Esophagus squamous epithelium (tissue), 5 donors: ENCODE results near the gene SCRN1. TPM values are rescaled to one million over a fixed set of nuclear protein-coding genes. Genes with fewer than 3 reads are reported as not detected.

Experiments used
- DNase-seq: peaks from one replicate; lab custom pipeline; 2025; lab: John Stamatoyannopoulos, UW
- H3K27ac ChIP-seq, 4 donors: fragments of 200-600 bp; sonication (generic); one replicate each; pipeline ENCODE4 v1.5.1; 2016 to 2019; ENCODE audit warnings: mild to moderate bottlenecking in 1 of 4
- H3K27me3 ChIP-seq, 4 donors: fragments of 200-600 bp; sonication (generic); 1 replicate in 3 of 4; 2 replicates in 1 of 4; pipeline versions ENCODE4 v1.5.1 to v1.6.0; 2017 to 2021; ENCODE audit warnings: antibody characterized with exemption in 1 of 4
- H3K36me3 ChIP-seq, 3 donors: fragments of 200-600 bp; sonication (generic); one replicate each; pipeline ENCODE4 v1.5.1; 2016 to 2019
- H3K4me1 ChIP-seq, 3 donors: fragments of 200-600 bp; sonication (generic); one replicate each; pipeline ENCODE4 v1.5.1; 2017 to 2019
- H3K4me3 ChIP-seq, 4 donors: fragments of 200-600 bp; sonication (generic); 1 replicate in 3 of 4; 2 replicates in 1 of 4; pipeline ENCODE4 v1.5.1; 2016 to 2019; ENCODE audit warnings: mild to moderate bottlenecking in 2 of 4, moderate library complexity in 1 of 4
- H3K9me3 ChIP-seq, 3 donors: fragments of 200-600 bp; sonication (generic); one replicate each; pipeline ENCODE4 v1.5.1; 2016 to 2019
- POLR2A ChIP-seq, 4 donors: fragments of 450-650 bp; IDR thresholded peaks; one replicate each; pipeline ENCODE4 v1.6.1; 2017; ENCODE audit warnings: antibody characterized with exemption in 4 of 4, mild to moderate bottlenecking in 4 of 4, moderate library complexity in 3 of 4
- WGBS, 2 donors: methylation state at CpG; one replicate each; pipeline ENCODE4 v1.1.5; 2018; 5-methylcytosine and 5-hydroxymethylcytosine counted together
- intact Hi-C: fragments of 100-400 bp; cut with DNase I; formaldehyde crosslinking; loops from one replicate; pipeline ENCODE4 v1.15.0; 2022
- total RNA-seq, 4 donors: library from RNA; depleted of rRNA; stranded (reverse); fragments of >200 nt; gene quantifications; one replicate each; pipeline ENCODE4 v1.1.0, GENCODE V29; 2016
- TF ChIP-seq, protein P1 (sequence below), 6 experiments: fragments of 450-650 bp in 4 of 6; fragments of 200-600 bp in 2 of 6; sonication (generic) in 2 of 6; IDR thresholded peaks; one replicate each; pipeline ENCODE4 v1.5.1; 2016 to 2019; ENCODE audit warnings: antibody characterized with exemption in 6 of 6, mild to moderate bottlenecking in 4 of 6, moderate library complexity in 4 of 6
- donor health status: DM: yes; HTN: yes; CAD: no.

The SCRN1 gene
- total RNA-seq, 4 donors from 2014 or later, result 6.3 to 27.8 (median 20.5) TPM

DNA sequence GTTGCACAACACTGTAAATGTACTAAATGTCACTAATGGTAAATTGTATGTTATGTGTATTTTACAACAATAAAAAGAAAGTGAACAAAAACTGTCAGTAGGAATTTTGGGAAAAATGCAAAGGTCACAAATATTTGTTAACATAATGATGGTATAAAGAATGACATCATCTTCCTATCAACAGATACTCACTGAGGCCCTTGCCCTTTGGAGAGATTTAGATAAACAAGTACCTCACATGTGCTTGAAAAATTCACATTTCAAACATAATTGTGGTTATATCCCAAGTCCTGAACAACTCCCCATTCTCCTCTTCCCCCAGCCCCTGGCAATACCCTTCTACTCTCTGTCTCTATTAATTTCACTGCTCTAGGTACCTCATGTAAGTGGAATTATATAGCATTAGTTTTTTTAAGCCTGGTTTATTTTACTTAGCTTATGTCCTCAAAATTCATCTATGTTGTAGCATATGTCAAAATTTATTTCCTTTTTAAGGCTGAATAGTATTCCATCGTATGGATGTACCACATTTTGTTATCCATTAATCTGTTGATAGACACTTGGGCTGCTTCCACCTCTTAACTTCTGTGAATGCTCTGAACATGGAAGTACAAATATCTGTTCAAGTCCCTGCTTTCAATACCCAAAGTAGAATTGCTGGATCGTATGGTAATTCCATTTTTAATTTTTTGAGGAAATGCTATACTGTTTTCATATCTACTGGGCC is 92.8 kb downstream of the SCRN1 start:
- H3K27me3 ChIP-seq, result no peaks in the 10 kb centered on the region
- no peak overlapping the region for H3K27ac ChIP-seq
- TF ChIP-seq, protein P1, sequence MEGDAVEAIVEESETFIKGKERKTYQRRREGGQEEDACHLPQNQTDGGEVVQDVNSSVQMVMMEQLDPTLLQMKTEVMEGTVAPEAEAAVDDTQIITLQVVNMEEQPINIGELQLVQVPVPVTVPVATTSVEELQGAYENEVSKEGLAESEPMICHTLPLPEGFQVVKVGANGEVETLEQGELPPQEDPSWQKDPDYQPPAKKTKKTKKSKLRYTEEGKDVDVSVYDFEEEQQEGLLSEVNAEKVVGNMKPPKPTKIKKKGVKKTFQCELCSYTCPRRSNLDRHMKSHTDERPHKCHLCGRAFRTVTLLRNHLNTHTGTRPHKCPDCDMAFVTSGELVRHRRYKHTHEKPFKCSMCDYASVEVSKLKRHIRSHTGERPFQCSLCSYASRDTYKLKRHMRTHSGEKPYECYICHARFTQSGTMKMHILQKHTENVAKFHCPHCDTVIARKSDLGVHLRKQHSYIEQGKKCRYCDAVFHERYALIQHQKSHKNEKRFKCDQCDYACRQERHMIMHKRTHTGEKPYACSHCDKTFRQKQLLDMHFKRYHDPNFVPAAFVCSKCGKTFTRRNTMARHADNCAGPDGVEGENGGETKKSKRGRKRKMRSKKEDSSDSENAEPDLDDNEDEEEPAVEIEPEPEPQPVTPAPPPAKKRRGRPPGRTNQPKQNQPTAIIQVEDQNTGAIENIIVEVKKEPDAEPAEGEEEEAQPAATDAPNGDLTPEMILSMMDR (IDR thresholded peaks at IDR 0.05), result no peak
- no peak for TF ChIP-seq POLR2A (IDR thresholded peaks at IDR 0.05)
- H3K4me3 ChIP-seq, result no peak overlapping the region
- 87 to 94% methylated on average over 2 of the region's 2 CpGs for WGBS, 2 donors
- intact Hi-C loops, result no loop called here
- no peaks in the 10 kb centered on the region for H3K4me1 ChIP-seq
- no peak for DNase-seq
- no peaks in the 10 kb centered on the region for H3K9me3 ChIP-seq
- no peaks in the 10 kb centered on the region for H3K36me3 ChIP-seq

DNA sequence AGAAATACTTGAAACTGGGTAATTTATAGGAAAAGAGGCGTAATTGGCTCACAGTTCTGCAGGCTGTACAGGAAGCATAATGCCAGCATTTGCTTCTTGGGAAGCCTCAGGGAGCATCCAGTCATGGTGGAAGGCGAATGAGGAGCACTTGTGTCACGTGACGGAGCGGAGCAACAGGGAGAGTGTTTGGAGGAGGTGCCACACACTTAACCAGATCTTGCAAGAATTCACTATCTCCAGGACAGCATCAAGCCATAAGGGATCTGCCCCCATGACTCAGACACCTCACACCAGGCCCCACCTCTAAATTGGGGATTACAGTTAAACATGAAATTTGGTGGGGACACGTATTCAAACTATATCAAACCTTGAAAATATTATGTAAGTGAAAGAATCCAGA is 94.0 kb downstream of the SCRN1 start:
- no peaks in the 10 kb centered on the region for H3K36me3 ChIP-seq
- no peaks in the 10 kb centered on the region for H3K9me3 ChIP-seq
- 74 to 87% methylated on average over 6 of the region's 6 CpGs for WGBS, 2 donors
- intact Hi-C loops, result no loop called here
- no peaks in the 10 kb centered on the region for H3K27me3 ChIP-seq
- no peaks in the 10 kb centered on the region for H3K4me1 ChIP-seq
- H3K27ac ChIP-seq, result no peak overlapping the region
- no peak for TF ChIP-seq POLR2A (IDR thresholded peaks at IDR 0.05)
- TF ChIP-seq, protein P1 (IDR thresholded peaks at IDR 0.05), result no peak
- H3K4me3 ChIP-seq, result no peak overlapping the region
- DNase-seq, result no peak

DNA sequence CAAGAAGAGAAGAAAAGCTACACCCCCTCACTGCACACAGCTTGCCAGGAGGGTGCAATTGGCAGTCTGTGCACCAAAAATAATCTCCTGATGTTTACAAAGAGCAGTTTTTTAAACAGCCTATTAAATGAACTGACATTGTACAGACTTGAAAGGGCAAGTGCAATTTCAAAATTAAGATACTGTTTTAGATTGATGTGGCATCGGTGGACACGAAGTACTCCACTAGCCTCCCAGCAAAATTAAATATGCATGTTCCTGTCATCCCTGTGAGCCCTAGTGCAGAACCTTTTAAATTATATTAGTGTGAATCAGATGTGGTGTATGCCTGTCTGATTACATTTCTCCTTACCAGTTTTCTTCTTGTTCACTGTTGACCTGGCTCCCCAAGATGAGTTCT is 95.3 kb downstream of the SCRN1 start:
- Histone ChIP-seq H3K36me3 (peaks cover 0 to 6% (median 0%) of the 10 kb centered on the region in 3 donors), H3K4me1 (no peaks in the 10 kb centered on the region), H3K4me3 (no peak overlapping the region), H3K27ac (no peak overlapping the region), H3K27me3 (no peaks in the 10 kb centered on the region), H3K9me3 (no peaks in the 10 kb centered on the region)
- DNase-seq, result no peak
- no peak for TF ChIP-seq POLR2A (IDR thresholded peaks at IDR 0.05)
- TF ChIP-seq, protein P1 (IDR thresholded peaks at IDR 0.05), result no peak
- intact Hi-C loops, result no loop called here
- 15 to 38% methylated on average over 2 of the region's 2 CpGs for whole genome bisulfite sequencing, 2 donors

DNA sequence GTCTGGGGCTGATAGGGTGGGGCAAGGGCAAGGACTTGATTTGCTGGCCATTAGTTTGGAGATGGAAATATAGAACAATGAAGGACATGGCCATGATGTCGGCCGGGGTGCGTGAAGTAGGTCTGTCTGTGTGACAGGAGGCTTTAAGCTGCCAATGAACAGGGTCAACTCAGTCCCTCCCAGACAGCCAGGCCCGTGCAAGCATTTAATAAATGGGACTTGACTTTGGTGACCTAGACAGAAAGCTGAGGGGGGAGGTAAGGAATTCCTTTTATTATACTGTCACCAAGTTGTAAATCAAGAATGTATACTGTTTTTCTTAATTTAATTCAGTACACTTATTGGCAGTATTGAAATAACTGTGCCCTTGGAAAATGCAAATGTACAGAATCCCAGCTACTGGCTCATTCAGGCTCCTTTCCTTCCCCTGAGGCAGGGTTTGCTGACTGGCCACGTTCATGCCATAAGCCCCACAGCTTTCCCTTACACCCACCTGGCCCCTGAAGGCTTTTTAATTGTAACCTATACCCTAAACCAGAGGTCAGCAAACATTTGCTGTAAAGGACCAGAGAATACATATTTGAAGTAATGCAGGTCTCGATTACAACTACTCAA is 96.1 kb downstream of the SCRN1 start:
- WGBS, 2 donors, result 75 to 76% methylated on average over 6 of the region's 6 CpGs
- Histone ChIP-seq H3K27ac (no peak overlapping the region), H3K36me3 (peaks cover 0 to 6% (median 0%) of the 10 kb centered on the region in 3 donors), H3K4me1 (no peaks in the 10 kb centered on the region), H3K9me3 (no peaks in the 10 kb centered on the region), H3K4me3 (no peak overlapping the region), H3K27me3 (no peaks in the 10 kb centered on the region)
- no peak for TF ChIP-seq POLR2A (IDR thresholded peaks at IDR 0.05)
- TF ChIP-seq, protein P1 (IDR thresholded peaks at IDR 0.05), result no peak
- intact Hi-C loops, result no loop called here
- DNase-seq, result no peak

DNA sequence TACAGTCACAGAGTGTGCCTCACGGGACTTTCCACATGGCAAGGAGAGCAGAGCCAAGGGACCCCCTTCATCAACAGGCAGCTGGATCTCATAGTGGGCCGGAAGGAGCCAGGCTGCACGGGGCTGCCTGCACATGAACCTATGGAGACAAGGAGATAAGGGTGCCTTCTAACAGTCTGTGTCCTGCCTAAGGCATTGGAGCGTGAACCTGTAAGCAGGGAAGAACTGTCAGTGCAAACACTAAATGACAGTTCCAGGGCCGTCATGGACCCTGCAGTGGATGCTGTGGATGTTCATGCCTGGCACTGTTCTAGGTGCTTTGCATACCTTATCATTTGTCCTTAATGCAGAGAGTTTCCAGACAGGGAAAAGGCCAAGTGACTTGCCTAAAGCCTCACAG is 97.4 kb downstream of the SCRN1 start:
- Histone ChIP-seq H3K4me1 (no peaks in the 10 kb centered on the region), H3K27ac (no peak overlapping the region), H3K36me3 (peaks cover 0 to 6% (median 0%) of the 10 kb centered on the region in 3 donors), H3K27me3 (no peaks in the 10 kb centered on the region), H3K9me3 (no peaks in the 10 kb centered on the region), H3K4me3 (no peak overlapping the region)
- TF ChIP-seq, protein P1 (IDR thresholded peaks at IDR 0.05), result no peak
- no peak for TF ChIP-seq POLR2A (IDR thresholded peaks at IDR 0.05)
- intact Hi-C loops, result no loop called here
- WGBS, 2 donors, result 84 to 100% methylated on average over 1 to 4 of the region's 5 CpGs
- no peak for DNase-seq
